HFFc6 (cell line): ENCODE results near the gene XIRP1. TPM values are rescaled to one million over a fixed set of nuclear protein-coding genes. Genes with fewer than 3 reads are reported as not detected.
A peak's percentile ranks its signal among the peaks of the same experiment; 100 is the strongest.

Experiments used
- DNase-seq: peaks from one replicate; pipeline ENCODE4 v3.0.0-alpha.2; 2018
- H3K27ac Mint-ChIP-seq: 2 replicates; pipeline ENCODE4 v1.8.0; 2020; ENCODE audit warnings: mild to moderate bottlenecking, mixed read lengths
- H3K27me3 Mint-ChIP-seq: 2 replicates; pipeline ENCODE4 v1.8.0; 2021; ENCODE audit warnings: mild to moderate bottlenecking, moderate library complexity, mixed read lengths; ENCODE audit not compliant: insufficient read depth
- H3K36me3 Mint-ChIP-seq: 2 replicates; pipeline ENCODE4 v1.8.0; 2021; ENCODE audit warnings: low read depth, mixed read lengths
- H3K4me1 Mint-ChIP-seq: 2 replicates; pipeline ENCODE4 v1.8.0; 2020; ENCODE audit warnings: low read depth, mixed read lengths
- H3K4me3 Mint-ChIP-seq: 2 replicates; pipeline ENCODE4 v1.8.0; 2020; ENCODE audit warnings: mild to moderate bottlenecking, moderate library complexity, mixed read lengths
- H3K9me3 Mint-ChIP-seq: 2 replicates; pipeline ENCODE4 v1.8.0; 2020; ENCODE audit warnings: mild to moderate bottlenecking, mixed read lengths
- total RNA-seq, 6 experiments: library from RNA; stranded (reverse); fragmentation: NEBNext Ultra II Directional; extraction: Animal tissue kit (Norgen Biotek cat#: 25700); gene quantifications; 2 replicates in 1 of 6; 3 replicates in 5 of 6; pipeline ENCODE4 v1.2.3, GENCODE V29; 2021
- TF ChIP-seq, protein P1 (sequence below): fragments of 200-600 bp; sonication (generic); IDR thresholded peaks from 2 replicates; pipeline ENCODE4 v1.5.0; 2021; ENCODE audit warnings: antibody characterized with exemption, mild to moderate bottlenecking

XIRP1 gene
- total RNA-seq, 6 experiments from 2014 or later = not detected

DNA sequence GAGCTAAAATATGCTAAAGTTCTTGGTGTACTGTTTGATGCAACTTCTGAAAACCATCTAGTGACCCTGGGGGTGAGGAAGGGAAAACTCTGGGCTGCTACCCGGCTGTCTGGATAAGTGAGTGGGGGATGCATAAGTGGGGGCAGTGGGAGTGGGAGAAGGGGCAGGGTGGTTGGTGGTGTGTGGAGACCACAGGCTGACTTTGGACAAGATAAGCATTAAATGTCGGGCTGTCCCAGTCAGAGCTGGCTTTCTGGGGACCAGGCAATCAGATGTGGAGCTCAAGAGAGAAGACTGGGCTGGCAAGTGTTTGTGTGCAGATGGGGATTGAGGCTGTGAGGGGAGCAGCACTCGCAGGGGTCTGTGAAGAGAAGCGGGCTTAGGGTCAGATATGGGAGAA is 11.0 kb upstream of the XIRP1 start:
- DNase-seq = no peak
- Mint-ChIP-seq H3K27me3 (peaks cover 44% of the 10 kb centered on the region), H3K27ac (no peak overlapping the region), H3K4me1 (peaks cover 5% of the 10 kb centered on the region; the same call in 1 of the 2 replicates), H3K9me3 (peaks cover 5% of the 10 kb centered on the region; the same call in 1 of the 2 replicates), H3K4me3 (no peak overlapping the region), H3K36me3 (peaks cover 6% of the 10 kb centered on the region; the same call in 1 of the 2 replicates)
- TF ChIP-seq, protein P1, sequence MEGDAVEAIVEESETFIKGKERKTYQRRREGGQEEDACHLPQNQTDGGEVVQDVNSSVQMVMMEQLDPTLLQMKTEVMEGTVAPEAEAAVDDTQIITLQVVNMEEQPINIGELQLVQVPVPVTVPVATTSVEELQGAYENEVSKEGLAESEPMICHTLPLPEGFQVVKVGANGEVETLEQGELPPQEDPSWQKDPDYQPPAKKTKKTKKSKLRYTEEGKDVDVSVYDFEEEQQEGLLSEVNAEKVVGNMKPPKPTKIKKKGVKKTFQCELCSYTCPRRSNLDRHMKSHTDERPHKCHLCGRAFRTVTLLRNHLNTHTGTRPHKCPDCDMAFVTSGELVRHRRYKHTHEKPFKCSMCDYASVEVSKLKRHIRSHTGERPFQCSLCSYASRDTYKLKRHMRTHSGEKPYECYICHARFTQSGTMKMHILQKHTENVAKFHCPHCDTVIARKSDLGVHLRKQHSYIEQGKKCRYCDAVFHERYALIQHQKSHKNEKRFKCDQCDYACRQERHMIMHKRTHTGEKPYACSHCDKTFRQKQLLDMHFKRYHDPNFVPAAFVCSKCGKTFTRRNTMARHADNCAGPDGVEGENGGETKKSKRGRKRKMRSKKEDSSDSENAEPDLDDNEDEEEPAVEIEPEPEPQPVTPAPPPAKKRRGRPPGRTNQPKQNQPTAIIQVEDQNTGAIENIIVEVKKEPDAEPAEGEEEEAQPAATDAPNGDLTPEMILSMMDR = no peak

DNA sequence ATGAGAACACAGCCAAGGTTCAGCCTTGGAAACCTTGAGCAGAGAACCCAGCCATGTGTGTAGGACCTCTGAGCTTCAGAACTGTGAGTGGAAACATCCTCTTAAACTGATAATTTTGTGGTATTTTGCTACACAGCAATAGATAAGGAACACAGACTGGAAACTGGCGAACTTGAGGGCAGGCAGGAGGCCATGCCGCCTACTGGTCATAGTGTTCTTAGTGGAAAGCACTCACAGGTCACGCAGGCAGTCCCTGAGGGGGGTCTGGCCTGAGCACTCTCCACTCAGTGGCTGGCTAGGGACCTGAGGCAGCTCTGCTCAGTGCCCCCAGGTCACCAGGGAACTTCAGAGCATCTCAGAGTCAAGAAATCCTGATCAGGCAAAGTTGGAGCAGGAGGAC is 9.7 kb upstream of the XIRP1 start:
- peaks cover 2% of the 10 kb centered on the region for H3K4me1 Mint-ChIP-seq
- TF ChIP-seq, protein P1 = peak; percentile 29; the same call in 1 of the 2 replicates
- H3K9me3 Mint-ChIP-seq = peaks cover 5% of the 10 kb centered on the region; the same call in 1 of the 2 replicates
- H3K36me3 Mint-ChIP-seq = peaks cover 6% of the 10 kb centered on the region; the same call in 1 of the 2 replicates
- H3K27ac Mint-ChIP-seq = no peak overlapping the region
- H3K27me3 Mint-ChIP-seq = peaks cover 42% of the 10 kb centered on the region
- no peak for DNase-seq
- H3K4me3 Mint-ChIP-seq = no peak overlapping the region

DNA sequence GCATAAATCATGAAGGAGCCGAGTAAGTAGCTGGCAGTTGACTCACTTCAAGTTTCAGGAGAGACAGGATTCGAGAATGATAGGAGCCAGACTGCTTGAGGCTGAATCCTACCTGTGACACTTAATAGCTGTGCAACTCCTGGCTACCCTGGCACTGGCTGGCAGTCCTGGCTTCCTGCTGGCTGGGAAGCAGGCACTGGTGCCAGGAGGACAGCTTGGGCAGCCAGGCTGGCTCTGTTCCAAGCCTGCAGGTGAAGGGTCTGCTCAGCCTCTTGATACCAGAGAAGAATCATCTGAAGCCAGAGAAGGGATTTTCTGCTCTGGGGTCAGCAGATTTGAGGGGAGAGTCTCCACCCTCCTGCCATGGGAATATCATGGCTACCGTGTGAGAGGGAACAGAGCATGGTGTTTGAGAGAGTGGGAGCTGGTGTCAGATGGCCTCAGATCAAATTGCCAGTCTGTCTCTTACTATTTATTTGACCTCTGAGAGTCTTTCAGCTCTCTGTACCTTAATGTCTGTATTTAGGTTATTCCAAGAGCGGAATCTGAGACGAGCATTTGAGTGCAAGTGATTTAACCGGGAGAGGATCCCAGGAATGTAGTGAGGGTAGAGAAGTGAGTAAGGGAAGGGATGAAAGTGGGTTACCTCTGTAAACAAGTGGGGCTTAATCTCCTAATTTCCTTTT is 4.4 kb upstream of the XIRP1 start:
- Mint-ChIP-seq H3K4me1 (peaks cover 45% of the 10 kb centered on the region), H3K9me3 (no peaks in the 10 kb centered on the region; the same call in 1 of the 2 replicates), H3K4me3 (no peak overlapping the region), H3K27ac (no peak overlapping the region), H3K27me3 (peaks cover 14% of the 10 kb centered on the region), H3K36me3 (peaks cover 10% of the 10 kb centered on the region; the same call in 1 of the 2 replicates)
- DNase-seq = no peak
- TF ChIP-seq, protein P1 = no peak

DNA sequence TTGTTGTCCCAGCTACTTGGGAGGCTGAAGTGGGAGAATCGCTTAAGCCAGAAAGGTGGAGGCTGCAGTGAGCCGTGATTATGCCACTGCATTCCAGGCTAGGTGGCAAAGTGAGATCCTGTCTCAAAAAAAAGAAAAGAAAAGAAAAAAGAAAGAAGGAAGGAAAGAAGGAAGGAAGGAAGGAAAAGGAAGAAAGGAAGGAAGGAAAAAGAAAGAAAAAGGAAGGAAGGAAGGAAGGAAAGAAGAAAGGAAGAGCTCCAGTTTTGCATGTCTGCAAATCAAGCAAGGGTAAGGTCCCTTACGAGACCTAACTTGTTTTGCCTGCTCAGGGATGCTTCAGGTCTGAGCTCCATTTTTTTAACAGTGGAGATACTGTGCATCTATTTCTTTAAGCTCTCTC is 3.6 kb upstream of the XIRP1 start:
- 0 out of 2 replicates have a peak, but pooled peaks cover 4% of the 10 kb centered on the region for H3K36me3 Mint-ChIP-seq
- H3K9me3 Mint-ChIP-seq = no peaks in the 10 kb centered on the region; the same call in 1 of the 2 replicates
- no peak overlapping the region for H3K4me3 Mint-ChIP-seq
- TF ChIP-seq, protein P1 = no peak
- peaks cover 9% of the 10 kb centered on the region for H3K27me3 Mint-ChIP-seq
- H3K4me1 Mint-ChIP-seq = peaks cover 46% of the 10 kb centered on the region
- H3K27ac Mint-ChIP-seq = no peak overlapping the region
- DNase-seq = no peak

DNA sequence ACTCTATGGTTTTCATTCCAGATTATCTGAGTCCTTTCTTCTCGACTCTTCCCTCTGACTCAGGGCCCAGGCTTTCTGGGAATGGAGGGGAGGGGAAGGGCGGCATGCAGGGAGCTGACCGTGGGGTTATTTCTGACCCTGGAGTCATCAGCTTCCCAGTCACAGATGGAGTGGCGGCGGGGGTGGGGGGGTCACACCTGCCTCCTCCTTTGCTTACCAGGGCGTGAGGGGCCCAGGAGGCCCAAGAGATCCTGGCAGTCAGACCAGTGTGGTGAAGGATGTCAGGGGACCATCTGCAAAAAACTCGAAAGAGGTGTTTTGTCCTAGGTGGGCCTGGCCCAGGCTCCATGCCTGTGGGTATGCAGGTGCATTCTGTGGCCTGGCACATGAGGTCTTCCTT is 996 bp upstream of the XIRP1 start:
- Mint-ChIP-seq H3K36me3 (0 out of 2 replicates have a peak, but pooled peaks cover 4% of the 10 kb centered on the region), H3K27ac (peak overlapping the region; percentile 65), H3K9me3 (no peaks in the 10 kb centered on the region; the same call in 1 of the 2 replicates), H3K4me1 (peaks cover 52% of the 10 kb centered on the region), H3K27me3 (peaks cover 6% of the 10 kb centered on the region), H3K4me3 (peak overlapping the region; percentile 39)
- DNase-seq = peak; percentile 39
- TF ChIP-seq, protein P1 = no peak
